ENCODE results near the gene DLX4.

DLX4 gene

DNA sequence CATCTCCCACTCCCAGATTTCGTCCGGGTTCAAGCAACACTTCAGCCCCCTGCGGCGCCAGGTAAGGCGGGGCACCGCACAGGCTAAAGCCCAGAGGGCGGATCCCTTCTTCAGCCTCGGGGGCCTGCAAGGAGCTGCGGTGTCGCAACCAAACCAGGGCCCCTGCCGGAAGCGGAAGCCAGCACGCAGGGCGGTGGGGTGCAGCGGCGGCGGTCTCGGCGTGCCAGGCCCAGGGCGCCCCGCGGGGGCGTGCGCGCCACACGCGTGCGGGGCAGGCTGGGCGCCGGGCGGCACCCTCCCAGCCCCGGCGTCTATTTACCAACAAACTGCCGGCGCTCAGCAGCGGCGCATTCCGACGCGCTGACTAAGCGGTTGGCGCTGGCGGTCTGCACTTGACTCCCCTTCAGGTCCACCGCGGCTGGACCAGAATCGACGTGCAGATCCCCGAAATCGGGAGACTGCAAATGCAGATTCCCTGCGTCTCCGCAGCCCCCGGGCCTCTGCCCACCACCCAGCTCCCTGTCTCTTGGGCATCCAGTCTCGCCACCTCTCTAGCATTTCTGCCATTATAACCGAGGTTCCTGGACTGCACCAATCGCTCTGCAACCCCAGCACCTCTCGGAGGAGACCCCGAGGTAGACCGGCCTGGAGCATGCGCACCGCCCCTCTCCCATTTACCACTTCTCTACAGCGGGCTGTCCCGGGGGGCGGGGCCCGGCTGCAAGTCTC lies 421 bp upstream of the DLX4 start:
- DNase-seq (ENCODE audit: low spot score) = peak; percentile 70

- no peak for DNase-seq (ENCODE audit: low spot score)
Measured at GRCh38 chr17:49969795-49970389, 902 bp downstream of the DLX4 start.

- DNase-seq (ENCODE audit: low spot score) = no peak
Measured at GRCh38 chr17:49970498-49970897, 1.5 kb downstream of the DLX4 start.

DNA sequence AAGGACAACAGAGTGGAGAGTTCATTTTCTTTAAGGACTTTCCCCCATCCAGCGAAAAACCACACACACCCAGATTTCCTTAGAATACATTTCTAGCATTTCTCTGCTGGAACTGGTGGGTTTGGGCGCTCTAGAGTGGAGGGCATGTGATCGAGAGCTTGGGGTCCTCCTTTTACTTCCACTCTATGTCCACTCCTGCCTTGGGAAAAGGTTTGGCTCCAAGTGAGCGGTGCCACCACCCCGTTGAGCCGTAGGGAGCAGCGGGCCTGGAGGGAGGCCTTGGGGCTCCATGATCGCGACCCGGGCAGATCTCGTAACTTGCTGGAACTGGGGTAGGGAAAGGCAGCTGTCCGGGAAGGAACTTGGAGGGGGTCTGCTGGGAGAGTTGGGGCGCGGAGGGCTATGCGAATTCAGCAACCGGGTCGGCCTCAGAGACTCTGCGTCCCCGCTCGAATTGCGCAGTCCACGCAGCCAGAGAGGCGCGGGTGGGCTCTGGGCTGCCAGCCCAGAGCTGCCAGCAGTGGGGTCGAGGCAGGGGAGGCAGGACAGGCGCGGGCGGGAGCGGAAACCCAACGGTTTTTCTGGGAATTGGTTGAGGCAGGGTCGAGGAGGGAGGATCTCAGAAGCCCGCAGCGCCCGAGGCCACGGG lies 2.3 kb downstream of the DLX4 start:
- no peak for DNase-seq (ENCODE audit: low spot score)

DNA sequence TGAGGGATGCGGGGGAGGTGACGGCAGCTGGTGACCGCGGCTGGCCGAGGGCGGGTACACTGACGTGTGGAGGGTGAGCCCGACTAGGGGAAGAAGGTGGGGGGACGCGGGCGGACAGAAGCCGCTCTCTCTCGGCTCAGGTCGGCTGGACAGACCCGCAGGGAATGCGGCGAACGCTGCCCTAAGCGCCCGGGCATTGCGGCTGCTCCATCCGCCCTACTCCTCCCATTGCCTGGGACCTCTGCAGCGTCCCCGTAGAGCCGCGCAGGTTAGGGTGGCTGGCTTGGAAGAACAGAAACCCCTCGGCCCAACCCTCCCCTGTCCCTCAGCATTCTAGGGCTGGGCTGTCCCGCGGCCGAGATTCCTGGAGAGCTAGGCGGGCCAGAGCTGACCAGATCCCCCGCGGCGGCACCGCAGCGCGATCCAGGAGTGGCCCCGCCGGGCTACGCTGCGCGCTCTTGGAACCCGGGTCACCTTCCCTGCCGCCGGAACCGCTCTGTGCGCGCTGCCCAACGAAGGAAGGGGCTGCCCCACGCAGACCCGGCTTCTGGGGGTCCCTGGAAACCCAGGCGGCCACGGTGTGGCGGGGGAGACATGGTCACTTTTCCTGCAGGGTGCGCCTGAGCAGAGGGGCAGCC lies 3.0 kb downstream of the DLX4 start:
- DNase-seq (ENCODE audit: low spot score) = no peak

DNA sequence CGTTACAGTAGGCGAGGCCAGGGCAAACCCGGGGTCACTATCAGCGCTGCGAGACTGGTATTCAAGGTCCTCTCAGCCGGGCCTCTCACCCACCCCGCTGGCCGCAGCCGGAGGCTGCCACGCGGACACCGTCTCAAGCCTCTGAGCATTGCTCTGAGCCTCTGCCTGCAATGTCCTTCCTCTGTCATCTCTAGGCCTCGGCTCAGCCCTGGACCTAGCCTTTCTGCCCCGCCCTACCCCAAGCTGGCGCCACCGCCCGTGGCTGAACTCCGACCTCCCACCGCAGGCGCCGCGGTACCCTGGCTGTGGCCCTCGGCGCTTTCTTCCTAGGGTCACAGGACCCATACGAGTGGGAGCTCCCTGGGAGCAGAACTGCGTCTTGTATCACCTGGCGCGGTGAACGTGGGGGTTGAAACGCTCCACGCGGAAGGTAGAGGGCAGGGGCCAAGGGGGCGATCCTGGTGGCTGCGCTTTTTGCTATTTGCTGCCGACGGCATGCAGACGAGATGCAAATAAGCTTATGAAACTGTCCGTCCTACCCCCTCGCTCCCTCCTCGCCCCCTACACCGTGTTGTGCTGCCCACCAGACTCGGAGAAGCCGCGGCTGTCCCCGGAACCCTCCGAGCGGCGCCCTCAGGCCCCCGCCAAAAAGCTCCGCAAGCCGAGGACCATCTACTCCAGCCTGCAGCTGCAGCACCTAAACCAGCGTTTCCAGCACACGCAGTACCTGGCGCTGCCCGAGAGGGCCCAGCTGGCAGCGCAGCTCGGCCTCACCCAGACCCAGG lies 3.7 kb downstream of the DLX4 start:
- no peak for DNase-seq (ENCODE audit: low spot score)

DNA sequence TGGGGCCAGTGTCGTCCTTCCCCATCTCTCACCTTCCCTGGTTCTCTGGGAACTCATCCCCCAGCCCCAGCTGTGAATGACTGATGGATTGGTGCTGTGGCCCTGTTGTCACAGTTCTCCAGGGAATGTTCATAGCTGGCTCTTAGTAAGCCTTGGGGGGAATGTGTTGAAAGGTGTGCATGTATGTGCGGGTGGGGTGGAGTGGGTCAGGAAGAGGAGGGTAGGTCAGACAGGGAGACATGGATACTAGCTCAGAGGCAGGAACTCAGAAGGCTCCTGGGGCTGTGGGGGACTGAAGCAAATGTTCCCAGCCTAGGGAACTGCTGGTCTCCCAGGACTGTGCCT lies 4.3 kb downstream of the DLX4 start:
- no peak for DNase-seq (ENCODE audit: low spot score)

DNA sequence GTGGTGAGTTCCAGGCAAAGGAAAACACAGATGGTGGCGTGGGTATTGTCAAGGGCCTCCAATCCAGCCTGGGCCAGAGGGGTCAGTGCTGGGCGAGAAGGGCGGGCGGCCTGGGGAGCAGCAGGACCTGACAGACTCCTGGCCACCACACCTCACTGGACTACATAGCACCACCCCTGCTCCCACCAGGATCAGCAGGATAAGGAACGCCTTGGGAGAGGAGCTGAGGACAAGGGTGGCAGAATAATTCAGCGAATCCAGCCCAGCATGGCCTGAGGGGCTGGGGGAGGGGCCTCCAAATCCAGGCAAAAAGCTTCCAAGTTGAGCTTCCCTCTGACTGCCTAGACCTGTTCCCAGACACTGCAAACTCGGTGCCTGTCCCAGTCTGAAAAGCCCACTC lies 6.5 kb downstream of the DLX4 start:
- no peak for DNase-seq (ENCODE audit: low spot score)

GRCh38 chr17:49976163-49976827 lies 7.3 kb downstream of the DLX4 start:
- peak; percentile 85 for DNase-seq (ENCODE audit: low spot score)

DNA sequence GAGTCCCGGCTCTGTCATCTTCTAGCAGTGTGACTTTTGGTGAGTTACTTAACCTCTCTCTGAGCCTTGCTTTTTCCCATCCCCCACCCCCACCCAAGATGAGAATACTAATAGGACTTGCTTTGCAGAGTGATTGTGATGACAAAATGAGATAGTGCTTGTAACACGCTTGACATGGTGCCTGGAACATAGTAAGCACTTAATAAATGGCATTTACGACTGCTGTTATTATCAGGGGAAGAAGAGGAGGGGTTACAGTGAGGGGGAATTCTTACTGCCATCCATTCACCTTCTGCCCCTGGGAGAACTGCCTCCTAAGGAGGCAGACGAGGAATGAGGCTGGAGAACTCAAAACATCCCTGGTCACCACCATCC lies 7.8 kb downstream of the DLX4 start:
- peak; percentile 77 for DNase-seq (ENCODE audit: low spot score)

DNA sequence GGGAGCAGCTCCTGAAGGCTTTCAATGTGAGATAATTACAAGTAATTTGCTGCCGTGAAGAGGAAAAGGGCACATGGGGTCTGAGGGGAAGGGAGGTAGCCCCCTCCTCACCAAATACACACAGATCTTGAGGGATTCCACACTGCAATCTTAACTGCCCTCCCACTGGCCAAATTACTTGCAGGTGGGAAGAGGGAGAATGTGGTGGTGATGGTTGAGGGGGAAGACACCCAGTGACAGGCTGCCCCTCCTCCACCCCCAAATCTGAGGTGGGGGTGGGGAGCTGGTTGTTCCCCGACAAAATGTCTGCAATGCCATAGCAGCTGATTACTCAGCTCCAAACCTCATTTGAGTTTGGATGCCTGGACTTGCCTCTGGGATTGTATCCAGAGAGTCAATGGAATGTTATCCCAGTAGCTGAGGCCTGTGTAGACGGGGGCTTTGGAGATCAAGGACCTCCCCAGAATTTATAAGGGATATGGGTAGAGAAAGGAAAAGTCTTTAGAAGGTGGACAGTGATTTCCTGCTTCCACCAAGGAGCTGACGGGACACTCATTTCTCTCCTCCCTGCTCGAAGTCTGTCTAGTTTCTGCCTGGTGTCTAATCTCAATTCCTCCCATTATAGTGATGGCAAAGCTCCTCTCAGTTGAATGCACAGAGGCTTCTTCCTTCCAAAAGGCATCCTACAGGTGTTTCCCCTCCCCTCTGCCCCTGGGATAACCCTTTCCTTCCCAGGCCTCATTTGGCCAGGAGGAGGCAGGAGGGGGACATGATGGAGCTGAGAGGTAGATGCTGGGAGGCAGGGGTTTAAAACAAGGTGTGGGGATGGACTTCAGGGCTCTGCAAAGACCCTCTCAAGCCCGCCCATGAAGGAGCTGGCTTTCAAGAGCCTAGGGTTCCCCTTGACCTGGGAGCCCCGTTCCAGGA lies 8.7 kb downstream of the DLX4 start:
- no peak for DNase-seq (ENCODE audit: low spot score)

- DNase-seq (ENCODE audit: low spot score) = no peak
Measured at GRCh38 chr17:49978501-49978900, 9.5 kb downstream of the DLX4 start.

GRCh38 chr17:49979748-49980479 lies 10.9 kb downstream of the DLX4 start:
- no peak for DNase-seq (ENCODE audit: low spot score)

DNA sequence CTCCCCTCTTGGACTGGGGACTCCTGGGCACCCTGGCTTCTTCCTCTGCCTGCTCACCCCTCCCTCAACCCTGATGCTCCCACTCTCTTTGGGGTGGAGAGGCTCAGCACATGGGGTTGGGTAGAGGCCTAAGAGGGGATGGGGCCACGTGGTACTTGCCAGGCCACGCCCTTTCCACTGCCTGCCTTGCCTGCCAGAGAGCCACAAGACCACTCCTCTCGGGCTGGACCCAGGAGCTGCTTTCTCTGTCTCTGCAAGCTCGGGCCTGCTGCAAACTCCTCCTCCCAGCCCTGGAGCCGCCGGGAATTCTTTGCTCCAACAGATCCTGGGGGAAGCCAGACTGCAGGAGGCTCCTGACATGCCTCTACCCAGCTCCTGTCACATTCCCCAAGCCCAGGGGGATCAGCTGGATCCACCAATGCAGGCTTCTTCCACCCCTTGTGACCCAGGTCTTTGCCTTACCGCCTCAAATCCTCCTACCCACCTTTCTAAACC lies 11.8 kb downstream of the DLX4 start:
- peak; percentile 79 for DNase-seq (ENCODE audit: low spot score)

DNA sequence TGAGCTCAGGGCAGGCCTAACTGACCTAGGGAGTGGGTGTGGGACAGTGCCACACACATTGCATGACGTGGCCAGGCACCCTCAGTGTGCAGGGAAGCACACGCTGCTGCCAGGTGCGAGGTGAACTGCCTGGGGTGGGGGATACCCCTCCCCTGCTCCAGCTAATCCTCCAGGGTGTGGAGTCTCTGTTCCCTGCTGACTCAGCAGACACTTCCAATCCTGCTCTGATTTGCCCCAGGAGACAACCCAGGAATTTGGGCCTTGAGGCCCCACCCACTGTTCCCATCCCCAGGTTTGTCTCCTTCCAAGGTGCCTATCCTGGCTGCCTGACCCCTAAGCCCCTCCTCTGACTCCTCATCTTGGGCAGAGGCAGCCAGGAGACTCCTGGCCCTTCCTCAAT lies 15.3 kb downstream of the DLX4 start:
- DNase-seq (ENCODE audit: low spot score) = peak; percentile 15

DNA sequence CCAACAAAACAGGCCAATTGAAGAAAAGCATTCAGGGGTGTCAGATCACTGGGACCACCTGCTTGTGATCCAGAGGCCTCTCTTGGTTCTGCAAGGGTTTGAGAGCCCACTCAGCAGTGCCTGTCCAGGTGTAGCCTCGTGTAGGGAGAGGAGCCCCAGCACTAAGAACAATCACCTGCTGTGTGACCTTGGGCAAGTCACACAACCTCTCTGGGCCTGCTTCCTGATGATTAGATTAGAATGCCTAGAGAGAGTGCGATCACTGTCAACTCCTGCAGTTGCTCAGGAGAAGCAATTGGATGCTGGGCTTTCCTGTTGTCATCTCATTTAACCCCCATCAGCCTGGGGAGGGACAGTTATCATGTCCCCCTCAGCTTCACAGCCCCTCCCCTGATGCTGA lies 15.8 kb downstream of the DLX4 start:
- peak; percentile 33 for DNase-seq (ENCODE audit: low spot score)

DNA sequence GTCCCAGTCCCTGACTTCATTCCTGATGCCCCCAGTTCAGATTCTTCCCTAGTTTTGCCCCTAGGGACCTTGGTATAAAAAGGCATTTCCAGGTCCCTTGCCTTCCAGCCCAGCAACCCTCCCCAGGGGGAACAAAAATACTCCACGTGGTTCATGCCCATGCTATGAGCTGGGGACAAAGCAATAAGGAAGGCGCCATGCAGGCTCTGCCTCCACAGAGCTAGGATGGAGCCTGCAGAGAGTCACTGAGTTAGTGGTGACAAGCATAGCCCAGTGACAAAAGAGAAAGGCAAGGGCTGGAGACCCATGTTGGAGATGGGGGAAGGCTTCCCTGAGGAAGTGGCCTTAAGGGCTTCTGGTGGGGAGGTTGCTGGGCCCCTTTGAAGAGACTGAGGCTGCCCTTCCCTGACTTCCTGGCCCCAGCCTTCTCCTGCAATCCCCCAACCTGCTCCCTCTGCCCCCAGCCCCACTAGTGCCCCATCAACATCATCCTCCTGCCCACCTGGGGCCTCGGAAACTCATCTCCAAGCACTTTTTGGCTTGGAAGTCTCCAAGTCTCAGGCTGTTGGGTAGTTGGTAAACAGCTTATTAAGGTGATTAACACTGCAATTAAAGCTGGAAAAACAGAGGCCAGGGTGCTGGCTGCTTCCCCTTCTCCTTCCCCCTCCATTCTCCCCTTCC lies 16.5 kb downstream of the DLX4 start:
- peak; percentile 63 for DNase-seq (ENCODE audit: low spot score)

- DNase-seq (ENCODE audit: low spot score) = peak; percentile 31
Measured at GRCh38 chr17:49986396-49987289, 17.7 kb downstream of the DLX4 start.
